HEK293 (cell line): ENCODE data around the gene VIPR2.
"Not testable (repeated sequence)": the region's sequence is repeated elsewhere in the genome, so short reads cannot be mapped to it uniquely, and the experiment has no call there.

ENCODE experiments used
- CTCF ChIA-PET: fragments of 350-600 bp; formaldehyde crosslinking; extraction: SDS; loops from one replicate; lab custom pipeline; 2021; ENCODE audit warnings: antibody characterized with exemption; lab: Yijun Ruan, JAX
- POLR2A ChIA-PET: fragments of 300-600 bp; formaldehyde crosslinking; extraction: SDS; loops from one replicate; lab custom pipeline; 2020; ENCODE audit warnings: antibody characterized with exemption, inconsistent platforms; lab: Yijun Ruan, JAX
- H3K27ac ChIP-seq: fragments of 200-500 bp; sonication (Bioruptor generic); 2 replicates; pipeline ENCODE4 v1.5.1; 2014; ENCODE audit warnings: low read depth, low read length, control low read depth, inconsistent platforms; ENCODE audit errors: extremely low read depth
- H3K36me3 ChIP-seq, 2 experiments: fragments of 200-500 bp in 1 of 2; sonication (Bioruptor generic) in 1 of 2; 1 replicate in 1 of 2; 2 replicates in 1 of 2; pipeline ENCODE4 v1.5.1; 2014 to 2017; ENCODE audit warnings: inconsistent platforms in 2 of 2, low read length in 2 of 2; ENCODE audit not compliant: control insufficient read depth in 2 of 2, insufficient read depth in 1 of 2
- H3K4me1 ChIP-seq: fragments of 200-500 bp; sonication (Bioruptor generic); 2 replicates; pipeline ENCODE4 v1.5.1; 2014; ENCODE audit warnings: mild to moderate bottlenecking, low read length, inconsistent platforms; ENCODE audit not compliant: control insufficient read depth, insufficient read depth
- H3K4me3 ChIP-seq: 2 replicates; pipeline ENCODE4 v1.5.1; 2011; ENCODE audit warnings: low read depth, mild to moderate bottlenecking, control low read depth, low read length, moderate library complexity
- H3K9me3 ChIP-seq: fragments of 200-500 bp; sonication (Bioruptor generic); 2 replicates; pipeline ENCODE4 v1.5.1; 2014; ENCODE audit warnings: low read depth, low read length, inconsistent platforms; ENCODE audit not compliant: control insufficient read depth, insufficient read depth
- IKZF3 ChIP-seq: fragments of 450-650 bp; IDR thresholded peaks from 2 replicates; pipeline ENCODE4 v1.5.0; 2018; ENCODE audit warnings: missing biosample characterization, mild to moderate bottlenecking, missing genetic modification characterization, moderate library complexity
- INSM2 ChIP-seq: fragments of 450-650 bp; formaldehyde crosslinking; IDR thresholded peaks from 2 replicates; pipeline ENCODE4 v1.5.1; 2016; ENCODE audit warnings: missing biosample characterization, missing genetic modification characterization
- KLF10 ChIP-seq: fragments of 450-650 bp; IDR thresholded peaks from 2 replicates; pipeline ENCODE4 v1.5.1; 2018; ENCODE audit warnings: missing biosample characterization, mild to moderate bottlenecking, missing genetic modification characterization
- MEIS1 ChIP-seq: sonication (generic); formaldehyde crosslinking; IDR thresholded peaks from 2 replicates; pipeline ENCODE4 v1.8.1; 2022; ENCODE audit warnings: missing genetic modification reagents, mild to moderate bottlenecking, borderline replicate concordance
- PATZ1 ChIP-seq: fragments of 450-650 bp; formaldehyde crosslinking; IDR thresholded peaks from 2 replicates; pipeline ENCODE4 v1.5.1; 2016; ENCODE audit warnings: missing biosample characterization, missing genetic modification characterization
- PRDM10 ChIP-seq: fragments of 450-650 bp; formaldehyde crosslinking; IDR thresholded peaks from 2 replicates; pipeline ENCODE4 v1.5.1; 2016; ENCODE audit warnings: missing biosample characterization, missing genetic modification characterization
- SETDB1 ChIP-seq: IDR thresholded peaks from one replicate; pipeline ENCODE4 v1.6.1; 2017; ENCODE audit warnings: mild to moderate bottlenecking, low read length, moderate library complexity, mixed read lengths; ENCODE audit not compliant: insufficient read length
- ZBTB21 ChIP-seq: fragments of 450-650 bp; formaldehyde crosslinking; IDR thresholded peaks from 2 replicates; pipeline ENCODE4 v1.5.1; 2017; ENCODE audit warnings: missing biosample characterization, missing genetic modification characterization
- ZBTB49 ChIP-seq: fragments of 450-650 bp; formaldehyde crosslinking; IDR thresholded peaks from 2 replicates; pipeline ENCODE4 v1.5.1; 2016; ENCODE audit warnings: missing biosample characterization, missing genetic modification characterization, low read depth
- ZNF214 ChIP-seq: fragments of 450-650 bp; formaldehyde crosslinking; IDR thresholded peaks from 2 replicates; pipeline ENCODE4 v1.5.1; 2017; ENCODE audit warnings: missing biosample characterization, mild to moderate bottlenecking, missing genetic modification characterization, borderline replicate concordance
- ZNF239 ChIP-seq: fragments of 450-650 bp; formaldehyde crosslinking; IDR thresholded peaks from 2 replicates; pipeline ENCODE4 v1.5.1; 2016; ENCODE audit warnings: missing biosample characterization, missing genetic modification characterization
- ZNF26 ChIP-seq: fragments of 450-650 bp; formaldehyde crosslinking; IDR thresholded peaks from 2 replicates; pipeline ENCODE4 v1.5.1; 2016; ENCODE audit warnings: missing biosample characterization, missing genetic modification characterization
- ZNF394 ChIP-seq: fragments of 450-650 bp; formaldehyde crosslinking; IDR thresholded peaks from 2 replicates; pipeline ENCODE4 v1.5.1; 2016; ENCODE audit warnings: missing biosample characterization, missing genetic modification characterization, mild to moderate bottlenecking, moderate library complexity, borderline replicate concordance
- ZNF514 ChIP-seq: fragments of 450-650 bp; formaldehyde crosslinking; IDR thresholded peaks from 2 replicates; pipeline ENCODE4 v1.5.1; 2016; ENCODE audit warnings: missing biosample characterization, missing genetic modification characterization
- ZNF610 ChIP-seq: fragments of 450-650 bp; formaldehyde crosslinking; IDR thresholded peaks from 2 replicates; pipeline ENCODE4 v1.5.1; 2016; ENCODE audit warnings: missing biosample characterization, missing genetic modification characterization, borderline replicate concordance
- ZNF747 ChIP-seq: fragments of 450-650 bp; formaldehyde crosslinking; IDR thresholded peaks from 2 replicates; pipeline ENCODE4 v1.5.1; 2016; ENCODE audit warnings: missing biosample characterization, missing genetic modification characterization

The VIPR2 gene

GRCh38 chr7:158982080-158982479 is 162.6 kb downstream of the VIPR2 start:
- H3K27ac ChIP-seq, H3K9me3 ChIP-seq, H3K4me3 ChIP-seq, POLR2A ChIA-PET, H3K36me3 ChIP-seq, H3K4me1 ChIP-seq: not testable (repeated sequence)
- CTCF ChIA-PET = interaction anchor here (0.6 kb wide), 1 partner anchor 254 kb away, joined by 4 read pairs; no protein-coding TSS in a partner anchor
- peak; percentile 97 for TF ChIP-seq SETDB1

- no peak overlapping the region for H3K27ac ChIP-seq
- CTCF ChIA-PET = no interaction called here
Measured at GRCh38 chr7:158979635-158980351, 164.9 kb downstream of the VIPR2 start.

More at GRCh38 chr7:158979635-158980351, 164.9 kb downstream of the VIPR2 start:
- Histone ChIP-seq H3K4me3 (no peak overlapping the region), H3K4me1 (no peaks in the 10 kb centered on the region), H3K36me3 (no peaks in the 10 kb centered on the region), H3K9me3 (no peaks in the 10 kb centered on the region)
- POLR2A ChIA-PET = no interaction called here
- TF ChIP-seq ZNF214 (tag by site-specific recombination) (no peak), ZNF239 (tag by site-specific recombination) (no peak), ZNF610 (no peak), ZNF747 (tag by site-specific recombination) (no peak), ZNF514 (no peak), PATZ1 (tag by site-specific recombination) (no peak), MEIS1 (CRISPR knock-in tag) (no peak), SETDB1 (no peak), INSM2 (tag by site-specific recombination) (no peak), PRDM10 (tag by site-specific recombination) (no peak), ZNF26 (no peak), ZBTB49 (no peak), ZBTB21 (tag by site-specific recombination) (no peak), IKZF3 (tag by site-specific recombination) (no peak), ZNF394 (no peak), KLF10 (tag by site-specific recombination) (no peak)
